Measurements from ENCODE around the gene GMPPA. TPM values are rescaled to one million over a fixed set of nuclear protein-coding genes. Genes with fewer than 3 reads are reported as not detected.
A peak's percentile ranks its signal among the peaks of the same experiment; 100 is the strongest.

Gene GMPPA
- polyA plus RNA-seq, 1 experiment: 171 TPM

- Histone ChIP-seq H3K27me3 (ENCODE audit: control insufficient read depth, insufficient read depth, low read length) (no peaks in the 10 kb centered on the region), H3K4me3 (ENCODE audit: low read depth, low read length) (no peak overlapping the region; the same call in 1 of the 2 replicates), H3K36me3 (ENCODE audit: control insufficient read depth, insufficient read depth, low read length) (peaks cover 2% of the 10 kb centered on the region)
- ChIA-PET POLR2A (interaction anchor here (0.7 kb wide), 1 partner anchor 109 kb away, joined by 3 read pairs; the partner anchor contains the start of gene DNPEP), CTCF (interaction anchor here (0.7 to 42.0 kb wide), 13 partner anchors 8 to 93 kb away, joined by 3 to 872 read pairs (median 6); partner anchors contain the start of genes ASIC4, CHPF and TMEM198)
- no peak for DNase-seq (ENCODE audit: low read depth)
- TF ChIP-seq CTCF (IDR thresholded peaks at IDR 0.05; ENCODE audit: insufficient read depth, low read depth, low read length): no peak
Observed at GRCh38 chr2:219496825-219497494, 1.7 kb upstream of the GMPPA start.

GRCh38 chr2:219497495-219498279 lies 1.0 kb upstream of the GMPPA start:
- H3K4me3 ChIP-seq (ENCODE audit: low read depth, low read length): peak overlapping the region; percentile 90
- no peak for DNase-seq (ENCODE audit: low read depth)
- H3K36me3 ChIP-seq (ENCODE audit: control insufficient read depth, insufficient read depth, low read length): peaks cover 6% of the 10 kb centered on the region
- CTCF ChIA-PET: interaction anchor here (0.7 to 42.0 kb wide), 13 partner anchors 9 to 202 kb away, joined by 3 to 872 read pairs (median 5); partner anchors contain the start of genes ASIC4, CHPF and TMEM198
- POLR2A ChIA-PET: interaction anchor here (0.6 to 1.1 kb wide), 4 partner anchors 12 to 89 kb away, joined by 3 to 4 read pairs (median 4); no protein-coding TSS in a partner anchor
- H3K27me3 ChIP-seq (ENCODE audit: control insufficient read depth, insufficient read depth, low read length): no peaks in the 10 kb centered on the region
- TF ChIP-seq CTCF (IDR thresholded peaks at IDR 0.05; ENCODE audit: insufficient read depth, low read depth, low read length): no peak

GRCh38 chr2:219499058-219499307 lies 292 bp downstream of the GMPPA start:
- DNase-seq (ENCODE audit: low read depth): no peak
- Histone ChIP-seq H3K27me3 (ENCODE audit: control insufficient read depth, insufficient read depth, low read length) (no peaks in the 10 kb centered on the region), H3K4me3 (ENCODE audit: low read depth, low read length) (peak overlapping the region; percentile 90), H3K36me3 (ENCODE audit: control insufficient read depth, insufficient read depth, low read length) (peaks cover 8% of the 10 kb centered on the region)
- no peak for TF ChIP-seq CTCF (IDR thresholded peaks at IDR 0.05; ENCODE audit: insufficient read depth, low read depth, low read length)
- POLR2A ChIA-PET: interaction anchor here (0.9 kb wide), 1 partner anchor 12 kb away, joined by 5 read pairs; no protein-coding TSS in a partner anchor
- CTCF ChIA-PET: interaction anchor here (0.6 to 42.0 kb wide), 11 partner anchors 9 to 193 kb away, joined by 3 to 872 read pairs (median 7); partner anchors contain the start of genes ASIC4, CHPF and TMEM198

- ChIA-PET POLR2A (no interaction called here), CTCF (interaction anchor here (0.7 to 42.0 kb wide), 9 partner anchors 9 to 129 kb away, joined by 3 to 872 read pairs (median 7); partner anchors contain the start of genes ASIC4, CHPF and TMEM198)
- peaks cover 12% of the 10 kb centered on the region for H3K36me3 ChIP-seq (ENCODE audit: control insufficient read depth, insufficient read depth, low read length)
Observed at GRCh38 chr2:219499555-219499954, 864 bp downstream of the GMPPA start.

More at GRCh38 chr2:219499555-219499954, 864 bp downstream of the GMPPA start:
- TF ChIP-seq CTCF (IDR thresholded peaks at IDR 0.05; ENCODE audit: insufficient read depth, low read depth, low read length): no peak
- no peak for DNase-seq (ENCODE audit: low read depth)
- Histone ChIP-seq H3K27me3 (ENCODE audit: control insufficient read depth, insufficient read depth, low read length) (no peaks in the 10 kb centered on the region), H3K4me3 (ENCODE audit: low read depth, low read length) (peak overlapping the region; percentile 90)
